Osteoblast (primary cell): ENCODE data around the gene RGS16. TPM values are rescaled to one million over a fixed set of nuclear protein-coding genes. Genes with fewer than 3 reads are reported as not detected.
A peak's percentile ranks its signal among the peaks of the same experiment; 100 is the strongest.

Experiments used
- DNase-seq: peaks from one replicate; pipeline ENCODE4 v3.0.0; 2011; ENCODE audit warnings: low spot score, mixed read lengths; ENCODE audit not compliant: insufficient read length; ENCODE audit errors: missing footprints
- H2AFZ ChIP-seq: 2 replicates; pipeline ENCODE4 v1.6.0; 2011; ENCODE audit warnings: mild to moderate bottlenecking, low read length
- H3K27ac ChIP-seq: 2 replicates; pipeline ENCODE4 v1.5.1; 2011; ENCODE audit warnings: mild to moderate bottlenecking, low read depth, low read length, moderate library complexity
- H3K27me3 ChIP-seq: 2 replicates; pipeline ENCODE4 v1.6.0; 2012; ENCODE audit warnings: mild to moderate bottlenecking, control low read depth, inconsistent platforms, low read length, moderate library complexity; ENCODE audit not compliant: insufficient read depth
- H3K36me3 ChIP-seq: 2 replicates; pipeline ENCODE4 v1.5.1; 2011; ENCODE audit warnings: mild to moderate bottlenecking, low read length, control low read depth, moderate library complexity; ENCODE audit not compliant: insufficient read depth
- H3K4me1 ChIP-seq: 2 replicates; pipeline ENCODE4 v1.5.1; 2011; ENCODE audit warnings: mild to moderate bottlenecking, low read length, control low read depth, moderate library complexity; ENCODE audit not compliant: insufficient read depth
- H3K4me2 ChIP-seq: 2 replicates; pipeline ENCODE4 v1.6.0; 2011; ENCODE audit warnings: mild to moderate bottlenecking, low read length; ENCODE audit not compliant: insufficient read depth
- H3K4me3 ChIP-seq: fragments of 200-600 bp; sonication (generic); 3 replicates; pipeline ENCODE4 v1.5.1; 2012; ENCODE audit warnings: mild to moderate bottlenecking, low read length, inconsistent platforms; ENCODE audit not compliant: insufficient read depth
- H3K79me2 ChIP-seq: 2 replicates; pipeline ENCODE4 v1.6.0; 2012; ENCODE audit warnings: mild to moderate bottlenecking, low read length, control low read depth, inconsistent platforms; ENCODE audit not compliant: insufficient read depth
- H3K9me3 ChIP-seq: 2 replicates; pipeline ENCODE4 v1.5.1; 2011; ENCODE audit warnings: low read depth, low read length, control low read depth
- H4K20me1 ChIP-seq: 2 replicates; pipeline ENCODE4 v1.6.0; 2012; ENCODE audit warnings: mild to moderate bottlenecking, low read length, control low read depth; ENCODE audit not compliant: insufficient read depth
- total RNA-seq: library from RNA; depleted of rRNA; stranded (reverse); fragments of >200 nt; gene quantifications from 2 replicates; pipeline ENCODE4 v1.2.3, GENCODE V29; 2012
- TF ChIP-seq, protein P1 (sequence below): IDR thresholded peaks from 2 replicates; pipeline ENCODE4 v1.5.1; 2011; ENCODE audit warnings: mild to moderate bottlenecking, low read depth, low read length, moderate library complexity; ENCODE audit errors: extremely low read depth

The RGS16 gene, protein sequence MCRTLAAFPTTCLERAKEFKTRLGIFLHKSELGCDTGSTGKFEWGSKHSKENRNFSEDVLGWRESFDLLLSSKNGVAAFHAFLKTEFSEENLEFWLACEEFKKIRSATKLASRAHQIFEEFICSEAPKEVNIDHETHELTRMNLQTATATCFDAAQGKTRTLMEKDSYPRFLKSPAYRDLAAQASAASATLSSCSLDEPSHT
- total RNA-seq = under 0.01 and 0.29 TPM in 2 replicates

DNA sequence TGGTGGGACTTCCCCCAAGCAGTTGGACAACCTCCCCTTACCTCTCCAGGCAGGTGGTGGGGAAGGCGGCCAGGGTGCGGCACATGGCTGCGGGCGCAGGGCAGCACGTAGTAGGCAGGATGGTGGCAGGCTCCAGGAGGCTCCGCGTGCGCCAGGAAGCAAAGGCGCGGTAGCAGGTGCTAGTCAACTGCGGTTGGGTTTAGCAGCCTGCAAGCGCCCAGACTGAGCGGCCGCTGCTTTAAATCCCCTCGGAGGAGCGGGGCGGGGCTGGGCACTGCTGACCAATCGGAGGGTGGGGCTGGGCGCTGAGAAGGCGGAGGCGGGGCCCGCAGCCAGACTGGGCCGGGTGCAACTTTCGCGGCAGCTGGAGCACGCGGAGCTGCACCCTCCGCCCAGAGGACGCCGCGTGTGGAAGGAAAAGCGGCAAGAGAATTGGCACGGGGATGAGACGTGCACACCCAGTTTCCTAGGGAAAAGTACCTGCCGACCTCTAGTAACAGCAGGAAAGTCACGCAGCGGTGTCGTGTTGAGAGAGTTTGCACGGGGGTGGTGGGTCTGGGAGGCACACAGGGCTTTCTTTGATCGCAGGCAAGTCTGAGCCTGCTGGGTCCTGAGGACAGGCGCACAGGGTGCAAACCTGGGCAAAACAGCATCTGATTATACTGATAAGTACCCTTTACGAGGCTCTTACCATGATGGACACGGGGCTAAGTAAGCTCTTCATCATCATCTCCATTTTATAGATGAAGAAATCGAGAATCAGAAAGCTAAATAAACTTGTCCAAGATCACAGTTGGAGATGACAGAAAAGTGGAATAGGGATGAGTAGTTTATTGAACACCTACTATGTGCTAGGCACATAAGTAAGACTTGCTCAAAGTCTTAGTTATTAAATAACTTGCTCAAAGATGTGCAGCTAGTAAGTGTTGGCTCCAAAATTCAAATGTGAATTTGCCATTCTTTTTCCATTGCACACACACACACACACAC lies at the start of gene RGS16:
Gene RGS16 (minus strand): TSS at position 215 of the 990 bp plus-strand sequence. CDS start 130 bp downstream, at position 85.
- Histone ChIP-seq H3K9me3 (no peaks in the 10 kb centered on the region), H3K27me3 (peaks cover 3% of the 10 kb centered on the region), H3K27ac (no peak within 1 kb of the TSS), H3K36me3 (no peaks in the 10 kb centered on the region), H3K79me2 (no peaks in the 10 kb centered on the region), H3K4me2 (peak within 1 kb of the TSS; percentile 81), H3K4me1 (peaks cover 10% of the 10 kb centered on the region), H3K4me3 (peak within 1 kb of the TSS; percentile 65), H2AFZ (peak within 1 kb of the TSS; percentile 89), H4K20me1 (no peaks in the 10 kb centered on the region)
- TF ChIP-seq, protein P1, sequence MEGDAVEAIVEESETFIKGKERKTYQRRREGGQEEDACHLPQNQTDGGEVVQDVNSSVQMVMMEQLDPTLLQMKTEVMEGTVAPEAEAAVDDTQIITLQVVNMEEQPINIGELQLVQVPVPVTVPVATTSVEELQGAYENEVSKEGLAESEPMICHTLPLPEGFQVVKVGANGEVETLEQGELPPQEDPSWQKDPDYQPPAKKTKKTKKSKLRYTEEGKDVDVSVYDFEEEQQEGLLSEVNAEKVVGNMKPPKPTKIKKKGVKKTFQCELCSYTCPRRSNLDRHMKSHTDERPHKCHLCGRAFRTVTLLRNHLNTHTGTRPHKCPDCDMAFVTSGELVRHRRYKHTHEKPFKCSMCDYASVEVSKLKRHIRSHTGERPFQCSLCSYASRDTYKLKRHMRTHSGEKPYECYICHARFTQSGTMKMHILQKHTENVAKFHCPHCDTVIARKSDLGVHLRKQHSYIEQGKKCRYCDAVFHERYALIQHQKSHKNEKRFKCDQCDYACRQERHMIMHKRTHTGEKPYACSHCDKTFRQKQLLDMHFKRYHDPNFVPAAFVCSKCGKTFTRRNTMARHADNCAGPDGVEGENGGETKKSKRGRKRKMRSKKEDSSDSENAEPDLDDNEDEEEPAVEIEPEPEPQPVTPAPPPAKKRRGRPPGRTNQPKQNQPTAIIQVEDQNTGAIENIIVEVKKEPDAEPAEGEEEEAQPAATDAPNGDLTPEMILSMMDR = no peak
- peak; percentile 97 for DNase-seq

DNA sequence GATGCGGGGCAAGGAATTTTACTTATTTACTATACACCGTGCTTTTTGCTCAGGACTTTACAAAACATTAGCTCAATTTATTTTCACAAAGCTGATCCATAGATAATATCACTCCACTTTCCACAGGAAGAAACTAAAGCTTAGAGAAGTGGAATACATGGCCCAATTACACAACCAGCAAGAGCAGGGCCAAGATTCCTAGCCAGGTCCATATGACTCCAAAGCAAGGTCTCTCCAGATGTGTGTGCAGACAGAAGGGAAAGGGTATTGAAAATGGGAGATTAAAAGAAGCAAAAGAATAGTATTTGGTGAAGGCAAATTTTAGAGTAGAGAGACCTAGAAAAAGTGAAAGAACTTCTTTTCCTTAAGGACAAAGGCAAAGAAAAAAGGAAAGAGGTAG lies 49.8 kb upstream of the RGS16 start:
- H3K27ac ChIP-seq = no peak overlapping the region
- H3K4me1 ChIP-seq = no peaks in the 10 kb centered on the region
- H3K4me2 ChIP-seq = no peak overlapping the region
- no peak overlapping the region for H3K4me3 ChIP-seq
- no peaks in the 10 kb centered on the region for H3K79me2 ChIP-seq
- no peak for DNase-seq
- H4K20me1 ChIP-seq = no peaks in the 10 kb centered on the region
- H2AFZ ChIP-seq = no peak overlapping the region
- H3K9me3 ChIP-seq = no peaks in the 10 kb centered on the region
- no peaks in the 10 kb centered on the region for H3K27me3 ChIP-seq
- TF ChIP-seq, protein P1 = no peak
- no peaks in the 10 kb centered on the region for H3K36me3 ChIP-seq

DNA sequence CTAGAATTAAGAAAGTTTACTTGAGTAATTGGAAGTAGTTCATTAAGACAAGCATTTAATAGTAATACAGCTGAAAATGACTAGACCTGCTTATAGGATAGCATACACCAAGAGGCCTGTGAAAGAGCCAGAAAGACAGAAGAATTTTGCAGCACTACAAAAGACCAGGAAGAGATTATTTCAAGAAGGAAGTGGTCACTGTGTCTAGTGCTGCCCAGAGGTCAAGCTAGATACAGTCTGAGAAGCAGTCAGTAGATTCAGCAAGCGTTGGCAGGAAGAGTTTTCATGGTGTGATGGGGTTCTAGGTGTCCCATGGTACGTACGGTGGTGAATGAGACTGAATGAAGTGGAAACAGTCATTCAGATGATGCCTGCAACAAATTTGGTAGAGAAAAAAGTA lies 48.7 kb upstream of the RGS16 start:
- H3K4me2 ChIP-seq = no peak overlapping the region
- H3K4me3 ChIP-seq = no peak overlapping the region
- H2AFZ ChIP-seq = no peak overlapping the region
- TF ChIP-seq, protein P1 = no peak
- H3K36me3 ChIP-seq = no peaks in the 10 kb centered on the region
- H3K27me3 ChIP-seq = no peaks in the 10 kb centered on the region
- no peaks in the 10 kb centered on the region for H3K79me2 ChIP-seq
- no peaks in the 10 kb centered on the region for H4K20me1 ChIP-seq
- no peaks in the 10 kb centered on the region for H3K4me1 ChIP-seq
- no peak for DNase-seq
- no peak overlapping the region for H3K27ac ChIP-seq
- no peaks in the 10 kb centered on the region for H3K9me3 ChIP-seq

DNA sequence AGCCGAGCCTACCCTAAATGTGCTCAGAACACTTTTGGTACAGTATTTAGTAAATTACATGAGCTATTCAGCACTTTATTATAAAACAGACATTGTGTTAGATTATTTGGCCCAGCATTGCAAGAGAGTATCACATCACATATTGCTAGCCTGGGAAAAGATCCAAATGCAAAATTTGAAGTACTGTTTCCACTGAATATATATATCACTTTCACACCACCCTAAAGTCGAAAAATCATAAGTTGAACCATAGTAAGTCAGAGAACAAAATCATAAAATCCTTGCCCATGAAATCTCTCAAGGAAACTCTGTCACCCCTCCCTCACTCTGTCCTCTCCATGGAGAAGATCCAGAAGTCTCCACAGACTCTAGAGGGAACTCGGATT lies 47.1 kb upstream of the RGS16 start:
- Histone ChIP-seq H3K79me2 (no peaks in the 10 kb centered on the region), H4K20me1 (no peaks in the 10 kb centered on the region), H3K4me1 (no peaks in the 10 kb centered on the region), H3K4me2 (no peak overlapping the region), H2AFZ (no peak overlapping the region), H3K27me3 (no peaks in the 10 kb centered on the region), H3K36me3 (no peaks in the 10 kb centered on the region), H3K27ac (no peak overlapping the region), H3K9me3 (no peaks in the 10 kb centered on the region), H3K4me3 (no peak overlapping the region)
- TF ChIP-seq, protein P1 = no peak
- DNase-seq = no peak
